HG02885 (cell line): ENCODE data around the gene GLB1L.
A peak's percentile ranks its signal among the peaks of the same experiment; 100 is the strongest.
"Not testable (repeated sequence)": the region's sequence is repeated elsewhere in the genome, so short reads cannot be mapped to it uniquely, and the experiment has no call there.

ENCODE experiments used
- ATAC-seq: cut with Tn5 transposase; IDR thresholded peaks from one replicate; pipeline ENCODE4 v1.9.1; 2021; ENCODE audit warnings: mild to moderate bottlenecking; ENCODE audit not compliant: unreplicated experiment, poor library complexity

The GLB1L gene

DNA sequence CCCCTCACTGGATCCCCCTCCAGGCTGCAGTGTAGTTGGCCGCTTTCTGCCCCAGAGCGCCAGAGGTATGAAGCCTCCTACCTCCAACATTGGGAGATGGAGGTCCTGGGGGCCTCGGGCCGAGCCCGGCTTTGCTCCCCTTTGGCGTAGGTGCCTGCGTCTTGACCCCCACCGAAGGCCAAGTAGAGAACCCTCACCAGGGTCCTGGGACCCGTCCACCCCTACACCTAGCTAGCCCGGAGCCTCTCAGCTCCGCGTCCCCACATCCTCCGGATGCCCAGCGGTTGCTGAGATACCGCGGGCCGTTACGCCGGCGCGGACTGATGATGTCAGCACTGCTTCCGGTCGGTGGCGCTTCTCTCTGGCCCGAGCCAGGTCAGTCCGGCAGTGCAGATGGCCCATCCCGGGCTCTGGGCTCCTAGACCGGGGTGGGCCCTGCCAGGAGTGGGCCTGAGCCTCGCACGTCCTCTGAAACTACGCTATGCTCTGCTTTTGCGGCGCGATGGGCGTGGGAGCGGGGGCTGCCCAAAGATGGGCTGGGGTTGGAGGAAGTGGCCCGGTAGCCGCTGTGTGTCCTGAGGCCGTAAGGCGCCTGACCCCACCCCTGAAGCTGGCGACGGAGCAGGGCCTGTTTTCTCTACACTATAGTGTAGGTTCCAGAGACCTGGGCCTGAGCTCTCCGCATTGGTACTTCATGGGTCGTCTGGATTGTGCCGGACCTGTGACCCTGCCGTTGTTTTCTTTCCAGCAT is at the start of gene GLB1L, which contains the start of gene STK16:
Gene GLB1L, minus strand, starts transcription at position 297 of the 751 bp plus-strand sequence. CDS start 1,871 bp downstream, outside the sequence.
Gene STK16, plus strand, starts transcription at position 332 of the 751 bp plus-strand sequence. CDS start 521 bp downstream, outside the sequence.
- peak; percentile 90 for ATAC-seq

DNA sequence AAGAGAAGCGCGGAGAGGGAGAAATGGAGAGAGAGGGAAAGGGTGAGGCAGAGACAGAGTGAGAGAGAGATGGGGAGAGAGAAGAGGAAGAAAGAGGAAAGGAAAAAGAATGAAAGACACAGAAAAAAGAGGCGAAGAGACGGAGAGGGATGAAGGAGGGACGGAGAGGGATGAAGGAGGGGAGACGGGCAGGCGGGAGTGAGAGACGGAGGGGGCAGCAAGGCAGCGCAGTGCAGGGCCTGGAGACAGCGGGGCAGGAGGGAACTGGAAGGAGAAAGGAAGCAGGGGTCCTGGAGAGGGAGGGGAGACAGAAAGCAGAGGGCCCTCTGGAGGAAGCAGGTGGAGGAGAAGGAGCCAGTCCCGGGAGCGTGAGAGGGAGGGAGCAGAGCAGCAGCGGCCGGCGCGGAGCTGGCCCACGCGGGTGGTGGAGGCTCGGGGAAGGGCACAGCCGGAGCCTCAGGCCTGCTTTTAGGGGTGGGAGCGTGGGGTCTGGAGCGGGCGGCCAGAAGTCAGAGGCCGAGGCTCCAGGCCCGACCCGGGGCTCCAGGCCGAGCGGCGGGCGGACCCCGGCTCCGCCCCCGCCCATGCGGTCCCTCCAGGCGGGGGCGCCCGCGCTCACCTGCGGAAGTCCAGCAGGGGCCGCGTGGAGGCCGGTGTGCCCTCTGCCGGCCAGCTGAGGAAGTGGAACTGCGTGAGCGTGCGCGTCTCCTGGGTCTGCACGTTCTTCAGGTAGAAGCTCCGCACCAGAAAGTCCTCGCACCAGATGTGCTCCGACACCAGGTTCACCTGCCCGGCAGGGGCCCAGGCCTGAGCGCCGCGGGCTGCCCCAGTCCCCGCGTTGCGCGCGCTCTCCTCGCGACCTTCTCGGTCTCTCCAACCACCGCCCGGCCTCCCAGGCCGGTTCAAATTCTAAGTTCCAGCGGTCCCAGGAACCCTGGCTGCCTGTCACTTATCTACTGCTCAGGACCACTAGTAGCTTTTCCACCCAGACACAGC is 49.4 kb upstream of the GLB1L start:
- peak; percentile 91 for ATAC-seq

DNA sequence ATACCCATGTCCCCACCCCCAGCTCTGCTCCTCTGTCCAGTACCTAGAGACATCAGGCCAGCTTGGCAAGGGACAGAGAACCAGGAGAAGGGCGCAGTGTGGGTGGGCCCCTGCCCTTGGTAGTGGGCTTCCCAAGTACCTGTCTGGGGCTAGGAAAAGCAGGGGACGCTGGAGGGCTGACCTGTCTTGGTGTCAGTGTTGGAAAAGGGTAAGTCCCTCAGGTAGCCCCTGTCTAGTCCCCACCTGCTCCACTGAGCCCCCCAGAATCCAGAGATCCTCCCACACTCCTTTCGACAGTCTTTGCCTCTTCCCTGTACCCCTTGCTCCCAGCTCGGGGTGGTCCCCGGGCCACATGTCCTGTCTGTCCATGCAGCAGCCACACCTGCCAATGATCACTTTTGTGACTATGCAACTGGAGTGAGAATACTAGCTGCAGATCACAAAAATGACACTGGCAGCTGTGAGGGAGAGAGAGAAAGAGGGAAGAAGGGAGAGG is 48.5 kb upstream of the GLB1L start:
- no peak for ATAC-seq

DNA sequence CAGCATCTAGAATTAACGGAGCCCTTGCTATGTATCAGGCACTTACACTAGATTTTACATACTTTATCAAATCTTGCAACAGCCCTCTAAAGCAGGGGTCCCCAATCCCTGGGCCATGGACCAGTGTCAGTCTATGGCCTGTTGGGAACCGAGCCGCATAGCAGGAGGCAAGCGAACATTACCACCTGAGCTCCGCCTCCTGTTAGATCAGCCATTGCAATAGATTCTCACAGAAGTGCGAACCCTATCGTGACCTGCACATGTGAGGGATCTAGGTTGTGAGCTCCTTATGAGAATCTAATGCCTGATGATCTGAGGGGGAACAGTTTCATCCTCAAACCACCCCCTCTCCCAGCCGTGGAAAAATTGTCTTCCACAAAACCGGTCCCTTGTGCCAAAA is 47.4 kb upstream of the GLB1L start:
- no peak for ATAC-seq

DNA sequence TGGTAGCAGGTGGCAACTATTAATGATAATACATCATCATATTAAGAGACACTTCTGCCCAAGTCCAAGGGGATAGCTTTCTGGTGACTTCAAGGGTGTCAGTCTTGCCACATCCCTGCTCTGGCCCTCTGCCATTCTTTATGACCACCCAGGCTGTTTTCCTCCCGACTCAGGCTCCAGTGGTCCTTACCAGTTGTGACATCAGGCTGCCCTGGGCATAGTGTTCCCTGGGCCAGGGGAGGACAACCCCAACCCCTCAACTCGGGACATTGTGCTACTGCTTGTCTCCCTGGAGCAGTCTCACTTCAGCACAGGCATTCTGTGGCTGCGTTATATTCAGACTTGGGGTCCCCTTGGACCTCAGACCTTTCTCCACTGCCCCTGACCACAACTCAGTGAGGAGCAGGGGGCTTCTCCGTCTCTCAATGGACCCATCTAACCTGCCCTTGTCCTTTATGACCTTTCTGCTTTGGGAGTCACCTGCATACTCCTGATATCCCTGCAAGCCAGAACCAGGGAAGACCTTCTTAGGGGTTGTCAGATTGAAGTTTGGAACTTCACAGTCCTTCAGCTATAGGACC is 46.8 kb upstream of the GLB1L start:
- ATAC-seq: no peak

DNA sequence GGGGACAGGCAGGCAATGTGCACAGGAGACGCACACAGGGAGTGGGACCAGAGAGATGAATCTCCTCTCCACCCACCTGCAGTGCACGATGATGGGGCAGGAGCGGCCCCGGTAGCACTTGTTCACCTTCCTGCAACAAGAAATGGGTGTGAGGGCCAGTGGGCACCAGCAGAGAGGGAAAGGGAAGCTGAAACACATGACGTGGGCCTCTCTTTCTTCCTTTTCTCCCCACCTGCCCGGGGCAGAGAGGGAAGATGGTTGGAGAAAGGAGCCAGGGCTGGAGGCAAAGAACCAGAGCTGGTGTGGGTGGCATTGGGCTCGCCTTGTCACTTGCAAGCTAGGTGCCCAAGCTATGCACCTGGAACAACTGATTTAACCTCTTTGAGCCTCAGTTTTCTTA is 46.1 kb upstream of the GLB1L start:
- no peak for ATAC-seq

DNA sequence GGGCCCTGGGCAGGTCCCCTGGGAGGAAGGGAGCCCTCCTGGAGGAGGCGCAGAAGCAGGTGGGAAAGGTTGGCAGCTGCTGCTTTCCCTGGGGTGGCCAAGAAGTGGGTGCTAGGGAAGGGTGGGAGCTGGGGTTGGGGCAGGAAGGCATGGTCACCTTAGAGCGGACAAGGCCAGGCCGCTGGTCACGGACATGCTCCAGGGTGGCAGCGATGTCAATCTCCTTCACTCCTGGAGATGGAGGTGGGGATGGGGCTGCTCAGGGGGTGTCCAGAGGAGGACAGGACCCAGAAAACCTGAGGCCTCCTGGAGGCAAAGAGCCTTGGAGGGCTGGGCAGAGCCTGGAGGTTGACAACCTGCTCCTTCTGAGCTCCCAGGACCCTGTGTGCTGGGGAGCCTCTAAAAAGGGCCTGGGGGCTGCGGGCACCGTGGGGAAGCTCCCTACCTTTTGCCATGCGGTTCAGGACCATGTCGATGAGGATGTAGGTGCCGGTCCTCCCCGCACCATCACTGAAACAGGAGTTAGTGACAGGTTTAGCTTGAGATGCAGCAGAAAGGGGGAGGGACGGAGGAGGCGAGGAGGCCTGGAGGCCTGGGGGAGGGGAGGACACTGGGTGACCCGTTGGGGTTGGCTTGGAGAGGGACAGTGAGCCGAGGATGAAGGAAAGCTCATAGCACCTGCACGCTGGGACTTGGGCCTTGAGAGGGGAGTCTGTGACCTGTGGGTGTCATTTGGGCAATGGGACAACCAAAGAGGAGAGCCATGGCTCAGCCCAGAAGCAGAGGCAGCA is 45.3 kb upstream of the GLB1L start:
- no peak for ATAC-seq

DNA sequence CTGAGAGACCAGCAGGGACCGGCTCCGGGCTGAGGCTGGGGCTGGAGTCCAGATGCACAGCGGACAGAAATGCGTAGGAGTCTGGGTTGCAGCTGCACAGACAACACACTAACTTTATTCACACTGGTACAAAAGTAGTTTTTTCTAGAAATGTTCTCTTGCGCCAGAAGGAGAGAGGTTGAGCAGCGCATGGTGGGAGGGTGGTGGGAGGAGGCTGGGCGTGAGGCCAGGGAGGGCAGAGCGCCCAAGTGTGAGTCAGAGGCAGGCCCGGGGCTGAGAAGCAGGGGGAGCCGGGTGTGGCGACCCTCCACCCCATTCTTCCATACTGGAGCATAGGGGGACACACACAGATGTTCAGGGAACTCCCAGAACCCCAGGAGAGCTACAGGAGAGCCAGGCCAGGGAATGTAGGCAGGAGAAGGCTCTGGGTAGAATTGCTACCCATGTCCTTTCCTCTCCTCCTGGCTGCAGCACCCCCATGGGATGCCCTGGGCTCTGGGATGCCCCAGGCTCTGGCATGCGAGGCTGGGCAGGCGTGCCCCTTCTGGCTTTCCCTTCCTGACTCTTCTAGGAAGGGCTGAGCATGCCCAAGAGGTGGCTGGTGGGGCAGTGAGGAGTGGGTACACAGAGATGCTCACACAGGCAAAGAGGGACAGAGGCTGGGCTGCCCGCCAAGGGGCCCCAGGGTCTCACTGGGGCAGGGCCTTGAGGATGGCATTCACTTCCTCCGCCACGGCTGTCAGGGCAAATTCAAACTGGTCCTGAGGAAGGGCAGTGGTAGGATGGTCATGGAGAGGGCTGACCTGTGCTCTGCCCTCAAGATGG is 44.5 kb upstream of the GLB1L start:
- ATAC-seq: no peak

DNA sequence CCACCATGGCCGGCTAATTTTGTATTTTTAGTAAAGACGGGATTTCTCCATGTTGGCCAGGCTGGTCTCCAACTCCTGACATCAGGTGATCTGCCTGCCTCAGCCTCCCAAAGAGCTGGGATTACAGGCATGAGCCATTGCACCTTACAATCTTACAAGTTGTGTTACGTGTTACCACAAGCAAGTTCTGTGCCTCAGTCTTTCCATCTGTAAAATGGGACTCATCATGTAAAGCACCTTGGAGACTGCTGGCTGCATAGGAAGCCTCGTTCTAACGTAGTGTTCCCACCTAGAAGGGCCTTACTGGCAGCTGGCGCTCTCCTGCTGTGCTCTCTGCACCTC is 43.9 kb upstream of the GLB1L start:
- ATAC-seq: no peak

DNA sequence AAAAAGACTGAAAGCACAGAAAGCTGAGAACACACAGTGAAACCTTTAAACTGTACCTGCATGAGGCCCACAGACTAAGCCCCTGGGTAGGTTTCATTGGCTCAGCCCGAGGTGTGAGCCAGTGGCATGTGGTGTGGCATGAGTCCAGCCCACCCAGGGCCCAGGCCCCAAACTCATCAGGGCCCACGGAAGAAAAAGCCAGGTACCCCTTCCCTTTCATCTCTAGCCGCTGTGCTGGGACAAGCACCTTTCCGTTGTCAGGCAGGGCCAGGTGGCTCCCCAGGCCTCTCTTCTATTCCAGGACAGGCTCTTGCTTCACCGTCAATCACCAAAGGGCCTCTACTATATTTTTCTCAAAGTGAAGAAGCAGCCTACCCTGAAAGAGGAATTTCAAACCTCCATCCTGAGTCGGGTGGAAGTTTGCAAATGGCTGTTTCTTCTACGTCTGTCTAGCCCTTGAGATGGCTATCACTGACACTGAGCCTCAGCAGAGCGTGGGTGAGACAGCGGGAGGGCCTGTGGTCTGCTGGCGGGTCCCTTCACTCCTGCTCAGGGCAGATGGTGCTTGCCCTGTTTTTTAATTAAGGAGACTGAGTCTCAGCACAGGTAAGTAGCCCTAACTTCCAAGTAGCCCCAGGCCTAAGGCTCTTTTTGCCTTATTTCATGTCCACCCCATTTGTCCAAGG is 42.5 kb upstream of the GLB1L start:
- ATAC-seq: no peak

DNA sequence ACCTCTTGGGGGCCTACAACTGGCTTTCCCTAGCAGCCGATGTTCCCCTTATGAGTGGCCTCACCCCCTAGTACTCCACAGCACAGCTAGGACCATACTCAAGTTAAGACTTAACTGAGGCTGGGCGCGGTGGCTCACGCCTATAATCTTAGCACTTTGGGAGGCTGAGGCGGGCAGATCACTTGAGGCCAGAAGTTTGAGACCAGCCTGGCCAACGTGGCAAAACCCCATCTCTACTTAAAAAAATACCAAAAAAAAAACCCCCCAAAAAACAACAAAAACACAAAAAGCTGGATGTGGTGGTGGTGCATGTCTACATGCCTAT is 41.8 kb upstream of the GLB1L start:
- ATAC-seq: not testable (repeated sequence)

DNA sequence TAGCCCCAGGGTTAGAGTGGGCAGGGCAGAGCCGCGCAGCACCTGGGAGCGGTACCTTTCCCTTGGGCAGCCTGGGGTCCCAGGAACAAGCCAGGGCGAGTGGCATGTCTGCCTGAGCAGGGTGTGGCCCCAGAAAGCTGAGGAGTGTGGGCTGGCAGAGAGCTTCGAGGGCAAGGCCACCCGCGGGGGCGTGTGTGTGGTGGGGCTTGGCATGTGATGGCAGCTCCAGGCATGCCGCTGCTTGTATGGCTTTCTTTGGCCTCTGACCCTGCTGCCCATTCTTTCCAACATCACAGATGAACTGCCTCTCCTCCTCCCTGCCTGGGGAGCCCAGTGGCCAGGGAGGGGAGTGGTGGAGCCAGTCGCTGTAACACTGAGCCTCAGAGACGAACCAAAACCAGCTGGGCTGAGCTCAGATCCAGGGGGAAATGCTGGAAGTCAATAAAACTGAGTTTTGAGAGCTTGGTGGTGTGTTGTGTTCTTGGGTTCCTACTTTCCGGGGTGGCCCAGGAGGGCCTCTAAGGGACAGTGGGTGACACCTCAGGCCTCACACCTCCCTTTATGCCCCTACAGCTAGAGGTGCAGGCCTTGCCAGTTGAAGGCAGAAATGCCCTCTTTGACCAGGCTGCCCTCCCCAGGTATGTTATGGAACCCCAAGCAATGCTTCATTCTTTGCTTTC is 41.3 kb upstream of the GLB1L start:
- ATAC-seq: no peak

DNA sequence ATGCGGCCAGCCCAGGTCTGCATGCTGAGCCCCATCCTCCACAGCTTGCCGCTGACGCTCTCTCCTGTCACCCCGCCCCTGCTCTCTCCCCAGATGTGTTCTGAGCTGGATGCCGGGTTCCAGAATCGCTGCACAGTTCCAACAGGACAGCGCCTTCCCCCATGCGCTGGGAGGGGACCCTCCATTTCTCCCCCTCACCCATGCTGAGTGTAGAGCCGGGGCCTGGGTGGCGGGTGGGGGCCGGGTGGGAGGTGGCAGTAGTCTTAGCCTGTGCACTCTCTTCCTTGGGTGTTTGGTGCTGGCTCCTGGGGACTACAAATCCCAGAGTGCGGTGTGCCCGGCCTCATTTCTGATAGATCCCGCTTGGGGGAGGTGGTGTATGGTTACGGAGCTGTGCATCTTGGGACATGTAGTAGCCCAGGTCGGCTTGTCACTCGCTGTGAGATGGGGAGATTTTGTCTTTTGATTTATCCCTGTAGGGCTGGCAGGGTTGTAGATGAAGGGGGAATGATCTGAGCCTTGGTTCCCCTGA is 40.7 kb upstream of the GLB1L start:
- no peak for ATAC-seq

DNA sequence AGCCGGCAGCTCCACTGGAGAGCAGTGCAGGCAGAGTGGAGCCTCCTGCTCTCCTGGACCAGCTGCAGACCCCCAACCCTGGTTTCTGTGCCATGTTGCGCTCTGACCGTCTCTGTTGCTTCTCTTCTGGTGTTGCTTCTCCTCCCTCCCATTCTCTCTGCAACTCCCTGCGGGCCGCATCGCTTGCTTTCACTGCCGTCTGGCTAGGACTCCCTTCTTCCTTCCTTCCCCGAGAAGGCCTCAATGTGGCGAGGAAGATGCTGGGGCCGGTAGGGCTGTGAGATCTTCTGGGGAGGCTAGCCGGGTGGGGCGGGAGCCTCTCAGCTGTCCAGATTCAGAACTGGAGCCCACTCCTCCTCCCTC is 40.1 kb upstream of the GLB1L start:
- ATAC-seq: no peak

DNA sequence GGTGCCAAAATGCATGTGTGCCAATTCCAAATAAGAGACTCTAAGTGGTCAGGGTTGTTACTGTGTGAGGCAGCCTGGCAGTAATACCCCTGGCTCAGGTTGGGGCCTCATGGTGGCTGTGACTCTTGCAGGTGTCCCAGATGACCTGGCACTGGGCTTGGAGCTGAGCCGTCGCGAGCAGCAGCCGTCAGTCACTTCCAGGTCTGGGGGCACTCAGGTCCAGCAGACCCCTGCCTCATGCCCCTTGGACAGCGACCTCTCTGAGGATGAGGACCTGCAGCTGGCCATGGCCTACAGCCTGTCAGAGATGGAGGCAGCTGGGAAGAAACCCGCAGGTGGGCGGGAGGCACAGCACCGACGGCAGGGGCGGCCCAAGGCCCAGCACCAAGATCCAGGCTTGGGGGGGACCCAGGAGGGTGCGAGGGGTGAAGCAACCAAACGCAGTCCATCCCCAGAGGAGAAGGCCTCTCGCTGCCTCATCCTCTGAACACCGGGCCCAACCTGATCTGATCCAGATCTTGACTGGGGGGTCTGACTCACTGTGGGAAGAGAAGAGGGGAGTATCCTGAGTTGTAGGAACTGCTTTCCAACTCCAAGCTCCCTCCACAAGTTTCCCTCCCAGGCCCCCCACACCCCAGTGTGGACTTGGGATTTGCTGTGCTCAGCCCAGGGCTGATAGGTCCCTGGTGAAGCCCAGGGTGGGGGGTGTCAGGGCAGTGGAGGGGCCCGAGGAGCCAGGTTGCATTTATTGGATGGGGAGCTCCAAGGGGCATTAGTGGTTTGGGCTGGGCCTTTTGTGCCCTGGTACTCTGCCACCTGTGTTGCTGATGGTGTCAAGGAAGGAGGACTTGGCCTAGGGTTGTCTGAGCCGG is 39.5 kb upstream of the GLB1L start:
- no peak for ATAC-seq

DNA sequence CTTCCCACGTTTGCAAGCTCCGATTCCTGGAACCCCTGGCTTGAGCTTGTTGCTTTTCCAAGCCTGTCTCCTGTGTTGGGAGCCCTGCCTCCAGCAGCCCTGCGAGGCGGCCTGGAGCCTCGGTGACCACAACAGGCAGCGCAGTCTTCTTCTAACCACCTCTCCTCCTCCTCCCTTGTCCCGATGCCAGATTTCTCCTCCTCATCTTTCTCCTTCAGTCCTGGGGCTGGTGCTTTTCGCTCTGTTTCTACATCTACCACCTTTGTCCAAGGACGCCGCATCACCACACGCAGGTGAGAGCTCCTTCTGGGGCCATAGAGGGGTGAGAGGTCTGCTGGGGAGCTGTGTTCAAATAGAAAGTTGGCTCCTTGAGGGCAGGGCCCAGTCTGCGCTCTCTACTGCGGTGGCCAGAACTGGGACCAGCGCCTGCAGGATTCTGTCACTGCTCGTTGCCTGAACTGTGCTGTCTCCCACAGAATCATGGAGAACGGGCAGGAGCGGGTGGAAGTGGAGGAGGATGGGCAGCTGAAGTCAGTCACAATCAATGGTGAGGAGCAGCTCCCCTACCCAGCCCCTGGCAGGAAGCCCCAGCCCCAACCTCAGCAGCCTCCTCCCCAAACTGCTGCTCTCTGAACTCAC is 37.8 kb upstream of the GLB1L start:
- ATAC-seq: no peak

DNA sequence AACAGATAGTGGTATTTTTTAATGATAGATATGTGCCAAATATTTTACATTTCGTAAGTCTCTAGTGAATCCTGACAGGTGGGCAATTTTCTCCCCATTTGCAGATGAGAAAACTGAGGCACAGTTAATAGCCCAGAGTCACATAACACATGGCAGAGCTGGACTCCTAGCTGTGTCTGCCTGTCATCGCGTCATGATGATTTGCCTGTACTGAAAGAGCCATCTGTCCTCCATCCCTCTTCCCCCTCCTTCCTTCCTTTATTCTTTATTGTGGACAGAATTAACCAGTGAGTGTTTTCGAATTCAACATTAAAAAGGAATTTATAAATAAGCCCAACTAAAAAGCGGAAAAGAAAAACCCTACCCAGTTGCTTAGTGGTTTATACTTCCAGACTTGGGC is 37.1 kb upstream of the GLB1L start:
- ATAC-seq: no peak
